GM12878 (cell line): ENCODE data around the gene TNFAIP8L3. TPM values are rescaled to one million over a fixed set of nuclear protein-coding genes. Genes with fewer than 3 reads are reported as not detected.

ENCODE experiments used
- ATAC-seq: fragments of 200-7000 bp; cut with Tn5 transposase; 3 replicates; pipeline ENCODE4 v1.9.1; 2020; ENCODE audit warnings: mild to moderate bottlenecking, moderate library complexity
- BruUV-seq: library from RNA; stranded (reverse); fragments of 400-500 nt; replicated peaks from 2 replicates; lab custom pipeline; 2021; lab: Mats Ljungman, UMichigan
- CTCF ChIA-PET: fragments of 300-600 bp; sonication (Branson Sonifier 250); formaldehyde crosslinking; extraction: SDS; loops from one replicate; lab custom pipeline; 2021; ENCODE audit warnings: inconsistent platforms; lab: Yijun Ruan, JAX
- POLR2A ChIA-PET: fragments of 350-600 bp; formaldehyde crosslinking; extraction: SDS; loops from one replicate; lab custom pipeline; 2021; ENCODE audit warnings: inconsistent platforms; lab: Charles Lee
- RAD21 ChIA-PET: fragments of 300-600 bp; sonication (Branson Sonifier 250); formaldehyde crosslinking; loops from one replicate; lab custom pipeline; 2023; ENCODE audit warnings: antibody characterized with exemption; ENCODE audit not compliant: unreplicated experiment; lab: Charles Lee
- SMC1A ChIA-PET: fragments of 300-600 bp; sonication (Branson Sonifier 250); formaldehyde crosslinking; loops from one replicate; lab custom pipeline; 2023; ENCODE audit not compliant: unreplicated experiment, uncharacterized antibody; lab: Charles Lee
- DNase-seq: peaks from one replicate; pipeline ENCODE4 v3.0.0-alpha.2; 2011; ENCODE audit warnings: low read depth, low spot score
- FAIRE-seq: peaks from 3 replicates; lab custom pipeline; 2011; peaks lifted over from hg19 to GRCh38; lab: Jason Lieb, UNC
- H2AFZ ChIP-seq: 2 replicates; pipeline ENCODE4 v1.6.0; 2011; ENCODE audit warnings: low read depth, low read length, control low read depth; ENCODE audit not compliant: control insufficient read depth
- H3K27ac ChIP-seq: 2 replicates; pipeline ENCODE4 v1.5.1; 2011; ENCODE audit warnings: control low read depth; ENCODE audit not compliant: control insufficient read depth, insufficient read depth
- H3K27me3 ChIP-seq, 2 experiments: replicated peaks in 1 of 2; 2 replicates each; pipeline versions ENCODE4 v1.6.0 to v1.6.1; 2011; ENCODE audit warnings: low read length in 1 of 2; ENCODE audit not compliant: control insufficient read depth in 2 of 2, insufficient read depth in 2 of 2
- H3K36me3 ChIP-seq, 2 experiments: 2 replicates each; pipeline ENCODE4 v1.5.1; 2011; ENCODE audit warnings: low read length in 1 of 2; ENCODE audit not compliant: control insufficient read depth in 2 of 2, insufficient read depth in 2 of 2
- H3K4me1 ChIP-seq: 2 replicates; pipeline ENCODE4 v1.6.1; 2011; ENCODE audit warnings: mild to moderate bottlenecking, low read length, moderate library complexity, mixed read lengths; ENCODE audit not compliant: control insufficient read depth, insufficient read depth
- H3K4me2 ChIP-seq: 2 replicates; pipeline ENCODE4 v1.6.0; 2011; ENCODE audit warnings: control low read depth; ENCODE audit not compliant: control insufficient read depth, insufficient read depth
- H3K4me3 ChIP-seq: fragments of 200-600 bp; sonication (generic); 2 replicates; pipeline ENCODE4 v1.5.1; 2016
- H3K79me2 ChIP-seq: 2 replicates; pipeline ENCODE4 v1.6.0; 2011; ENCODE audit warnings: low read length; ENCODE audit not compliant: control insufficient read depth, insufficient read depth
- H3K9ac ChIP-seq: 2 replicates; pipeline ENCODE4 v1.8.0; 2011; ENCODE audit warnings: low read length, control low read depth, mixed read lengths; ENCODE audit not compliant: control insufficient read depth, insufficient read depth
- H3K9me3 ChIP-seq: replicated peaks from 3 replicates; pipeline ENCODE4 v1.5.1; 2011; ENCODE audit warnings: mild to moderate bottlenecking, low read length; ENCODE audit not compliant: control insufficient read depth, insufficient read depth
- H4K20me1 ChIP-seq: 2 replicates; pipeline ENCODE4 v1.6.0; 2011; ENCODE audit not compliant: control insufficient read depth, insufficient read depth
- BRCA1 ChIP-seq: IDR thresholded peaks from 2 replicates; pipeline ENCODE4 v1.6.1; 2011; ENCODE audit warnings: low read depth, low read length, improper control_type of control experiment
- DPF2 ChIP-seq: fragments of 450-650 bp; IDR thresholded peaks from 2 replicates; pipeline ENCODE4 v1.6.1; 2017; ENCODE audit warnings: mild to moderate bottlenecking
- JUND ChIP-seq: IDR thresholded peaks from 2 replicates; pipeline ENCODE4 v1.6.1; 2012; ENCODE audit warnings: low read depth, mild to moderate bottlenecking, low read length, improper control_type of control experiment, moderate library complexity
- MTA2 ChIP-seq: fragments of 450-650 bp; IDR thresholded peaks from 2 replicates; pipeline ENCODE4 v1.6.1; 2016; ENCODE audit warnings: low read depth, mild to moderate bottlenecking, moderate library complexity
- PAX5 ChIP-seq: IDR thresholded peaks from 2 replicates; pipeline ENCODE4 v1.6.1; 2011; ENCODE audit warnings: low read depth, low read length, borderline replicate concordance
- PBX3 ChIP-seq: IDR thresholded peaks from 2 replicates; pipeline ENCODE4 v1.6.1; 2011; ENCODE audit warnings: mild to moderate bottlenecking, low read depth, low read length, moderate library complexity; ENCODE audit not compliant: insufficient replicate concordance
- PML ChIP-seq: IDR thresholded peaks from 2 replicates; pipeline ENCODE4 v1.6.1; 2012; ENCODE audit warnings: low read length, inconsistent platforms
- POLR2AphosphoS2 ChIP-seq: IDR thresholded peaks from 2 replicates; pipeline ENCODE4 v1.6.1; 2011; ENCODE audit warnings: low read depth, mild to moderate bottlenecking, low read length, improper control_type of control experiment, moderate library complexity
- SIN3A ChIP-seq: IDR thresholded peaks from 2 replicates; pipeline ENCODE4 v1.6.1; 2012; ENCODE audit warnings: low read depth, low read length, improper control_type of control experiment
- USF2 ChIP-seq: IDR thresholded peaks from 2 replicates; pipeline ENCODE4 v1.6.1; 2011; ENCODE audit warnings: low read depth, low read length, improper control_type of control experiment, borderline replicate concordance
- WGBS: methylation state at CpG from one replicate; pipeline ENCODE4 v1.1.6; 2016; ENCODE audit warnings: low lambda C conversion rate; ENCODE audit not compliant: insufficient replicate concordance, insufficient coverage; ENCODE audit errors: missing lambda C conversion rate; 5-methylcytosine and 5-hydroxymethylcytosine counted together
- in situ Hi-C: fragments of 300-500 bp; cut with MboI; formaldehyde crosslinking; loops from 9 replicates; pipeline ENCODE4 v1.14.3; 2018; ENCODE audit warnings: mixed read lengths
- intact Hi-C: fragments of 100-400 bp; cut with micrococcal nuclease; formaldehyde crosslinking; loops from one replicate; pipeline ENCODE4 v1.14.2; 2022; ENCODE audit not compliant: unreplicated experiment
- polyA plus RNA-seq, 11 experiments: library from polyadenylated mRNA; depleted of rRNA in 4 of 11; unstranded in 6 of 11; stranded (reverse) in 5 of 11; fragments of >200 nt; fragmentation: Nextera tagmentation in 4 of 11; fragmentation: Illumina TruSeq in 1 of 11; extraction: Ambion mirVana in 4 of 11; extraction: Trizol in 1 of 11; gene quantifications; 1 replicate in 1 of 11; 2 replicates in 10 of 11; pipeline versions ENCODE4 v1.2.1 to v1.2.3, GENCODE V29; 2011 to 2016; ENCODE audit warnings: inconsistent platforms in 2 of 11, missing spikeins in 2 of 11, low read depth in 1 of 11
- total RNA-seq, 4 experiments: library from RNA; depleted of rRNA in 3 of 4; stranded (reverse); fragments of >200 nt in 3 of 4; fragmentation: Illumina TruSeq in 1 of 4; extraction: Trizol in 1 of 4; gene quantifications; 2 replicates each; pipeline versions ENCODE4 v1.2.1 to v1.2.3, GENCODE V29; 2013 to 2021

TNFAIP8L3 gene
- total and polyA plus RNA-seq, 10 of the 15 experiments (the other 5 are each of a cell fraction or from before 2014, with no cell fraction given): 0.22 TPM; not detected in 9

- CTCF ChIA-PET: no interaction called here
- FAIRE-seq: no peak
- BruUV-seq: no TSS peak
These were observed 5.7 kb downstream of the TNFAIP8L3 start for GRCh38 chr15:51089041-51089440.

More at GRCh38 chr15:51089041-51089440, 5.7 kb downstream of the TNFAIP8L3 start:
- H2AFZ ChIP-seq: no peak overlapping the region
- H3K9me3 ChIP-seq: no peaks in the 10 kb centered on the region
- TF ChIP-seq PAX5: no peak
- TF ChIP-seq SIN3A: no peak
- no peak for TF ChIP-seq DPF2
- TF ChIP-seq PBX3: no peak
- no peak for TF ChIP-seq PML
- TF ChIP-seq BRCA1: no peak
- TF ChIP-seq USF2: no peak
- TF ChIP-seq MTA2: no peak
- no peak for TF ChIP-seq POLR2AphosphoS2
- no peak for TF ChIP-seq JUND
- TF ChIP-seq, all 136 proteins: peak for 0
- H3K4me2 ChIP-seq: no peak overlapping the region
- ATAC-seq (no peak), DNase-seq (no peak)
- no peaks in the 10 kb centered on the region for H3K4me1 ChIP-seq
- H3K4me3 ChIP-seq: no peak overlapping the region
- intact Hi-C loops (no loop called here), in situ Hi-C loops (no loop called here)
- H3K79me2 ChIP-seq: no peaks in the 10 kb centered on the region
- no peaks in the 10 kb centered on the region for H4K20me1 ChIP-seq
- RAD21 ChIA-PET: no interaction called here
- POLR2A ChIA-PET: no interaction called here
- no peak overlapping the region for H3K27ac ChIP-seq
- no peak overlapping the region for H3K9ac ChIP-seq
- SMC1A ChIA-PET: interaction anchor here (0.7 kb wide), 1 partner anchor 11 kb away, joined by 3 read pairs; no protein-coding TSS in a partner anchor
- no peaks in the 10 kb centered on the region for H3K36me3 ChIP-seq
- 80% methylated on average over 1 of the region's 1 CpG for WGBS
- H3K27me3 ChIP-seq: peaks cover 13 to 14% of the 10 kb centered on the region in 2 experiments
